Hepatocyte (in vitro differentiated cells): ENCODE results near the gene TAS1R2. TPM values are rescaled to one million over a fixed set of nuclear protein-coding genes. Genes with fewer than 3 reads are reported as not detected.
A peak's percentile ranks its signal among the peaks of the same experiment; 100 is the strongest.

Source experiments
- DNase-seq: peaks from one replicate; pipeline ENCODE4 v3.0.0-alpha.2; 2016; ENCODE audit warnings: low spot score
- H2AFZ ChIP-seq: fragments of 200-600 bp; sonication (generic); 2 replicates; pipeline ENCODE4 v1.6.0; 2016; ENCODE audit warnings: antibody characterized with exemption, mild to moderate bottlenecking
- H3K27ac ChIP-seq: fragments of 200-600 bp; sonication (generic); 2 replicates; pipeline ENCODE4 v1.5.1; 2016; ENCODE audit warnings: mild to moderate bottlenecking
- H3K27me3 ChIP-seq: fragments of 200-600 bp; sonication (generic); 2 replicates; pipeline ENCODE4 v1.6.1; 2016
- H3K36me3 ChIP-seq: fragments of 200-600 bp; sonication (generic); replicated peaks from 2 replicates; pipeline ENCODE4 v1.5.1; 2016; ENCODE audit warnings: low read depth; ENCODE audit not compliant: insufficient read depth
- H3K4me1 ChIP-seq: fragments of 200-600 bp; sonication (generic); 2 replicates; pipeline ENCODE4 v1.5.1; 2016; ENCODE audit warnings: mild to moderate bottlenecking, moderate library complexity; ENCODE audit not compliant: insufficient read depth
- H3K4me2 ChIP-seq: fragments of 200-600 bp; sonication (generic); 2 replicates; pipeline ENCODE4 v1.6.0; 2016
- H3K4me3 ChIP-seq: fragments of 200-600 bp; sonication (generic); 2 replicates; pipeline ENCODE4 v1.5.1; 2016; ENCODE audit warnings: mild to moderate bottlenecking
- H3K79me2 ChIP-seq: fragments of 200-600 bp; sonication (generic); 2 replicates; pipeline ENCODE4 v1.6.0; 2017; ENCODE audit warnings: mild to moderate bottlenecking
- H3K9me2 ChIP-seq: fragments of 200-600 bp; sonication (generic); replicated peaks from 2 replicates; pipeline ENCODE4 v1.6.0; 2017; ENCODE audit warnings: mild to moderate bottlenecking; ENCODE audit not compliant: insufficient read depth
- H3K9me3 ChIP-seq: fragments of 200-600 bp; sonication (generic); 2 replicates; pipeline ENCODE4 v1.5.1; 2016; ENCODE audit warnings: low read depth, mild to moderate bottlenecking
- H4K20me1 ChIP-seq: fragments of 200-600 bp; sonication (generic); 2 replicates; pipeline ENCODE4 v1.6.0; 2016; ENCODE audit warnings: mild to moderate bottlenecking; ENCODE audit not compliant: insufficient read depth, poor library complexity, severe bottlenecking
- CTCF ChIP-seq: fragments of 200-600 bp; sonication (generic); IDR thresholded peaks from 2 replicates; pipeline ENCODE4 v1.5.1; 2016; ENCODE audit warnings: antibody characterized with exemption, mild to moderate bottlenecking; ENCODE audit not compliant: poor library complexity
- EZH2 ChIP-seq: fragments of 200-600 bp; sonication (generic); IDR thresholded peaks from 2 replicates; pipeline ENCODE4 v1.6.1; 2016; ENCODE audit warnings: antibody characterized with exemption, mild to moderate bottlenecking, borderline replicate concordance
- EZH2phosphoT487 ChIP-seq: fragments of 200-600 bp; sonication (generic); IDR thresholded peaks from one replicate; pipeline ENCODE4 v1.6.1; 2018; ENCODE audit warnings: antibody characterized with exemption, mild to moderate bottlenecking, low read depth, moderate library complexity; ENCODE audit not compliant: unreplicated experiment, severe bottlenecking
- WGBS: methylation state at CpG from one replicate; pipeline ENCODE4 v1.1.6; 2016; ENCODE audit warnings: low lambda C conversion rate; ENCODE audit errors: missing lambda C conversion rate; 5-methylcytosine and 5-hydroxymethylcytosine counted together
- polyA plus RNA-seq: library from polyadenylated mRNA; unstranded; fragments of >200 nt; fragmentation: Nextera tagmentation; extraction: Ambion mirVana; gene quantifications from 2 replicates; pipeline ENCODE4 v1.2.1, GENCODE V29; 2016
- total RNA-seq: library from RNA; depleted of rRNA; stranded (reverse); fragments of >200 nt; gene quantifications from 2 replicates; pipeline ENCODE4 v1.2.3, GENCODE V29; 2014

Gene TAS1R2
- total and polyA plus RNA-seq, 2 experiments from 2014 or later, result not detected

GRCh38 chr1:18890706-18891425 lies 31.4 kb upstream of the TAS1R2 start:
- Histone ChIP-seq H2AFZ (no peak overlapping the region), H3K4me3 (no peak overlapping the region), H3K36me3 (no peaks in the 10 kb centered on the region), H3K4me1 (no peaks in the 10 kb centered on the region), H3K4me2 (no peak overlapping the region), H4K20me1 (peaks cover 3% of the 10 kb centered on the region), H3K9me2 (no peaks in the 10 kb centered on the region), H3K79me2 (no peaks in the 10 kb centered on the region), H3K9me3 (no peaks in the 10 kb centered on the region), H3K27me3 (no peaks in the 10 kb centered on the region), H3K27ac (no peak overlapping the region)
- no peak for TF ChIP-seq CTCF
- TF ChIP-seq EZH2phosphoT487, result no peak
- no peak for TF ChIP-seq EZH2
- no peak for DNase-seq
- 83% methylated on average over 6 of the region's 6 CpGs for WGBS

GRCh38 chr1:18886003-18886335 lies 26.5 kb upstream of the TAS1R2 start:
- Histone ChIP-seq H2AFZ (no peak overlapping the region), H3K27me3 (no peaks in the 10 kb centered on the region), H3K4me2 (no peak overlapping the region), H3K9me3 (no peaks in the 10 kb centered on the region), H3K27ac (no peak overlapping the region), H3K4me1 (no peaks in the 10 kb centered on the region), H4K20me1 (no peaks in the 10 kb centered on the region), H3K36me3 (no peaks in the 10 kb centered on the region), H3K4me3 (no peak overlapping the region), H3K79me2 (no peaks in the 10 kb centered on the region), H3K9me2 (no peaks in the 10 kb centered on the region)
- peak; percentile 25 for DNase-seq
- 100% methylated on average over 1 of the region's 1 CpG for WGBS
- TF ChIP-seq EZH2phosphoT487 (no peak), CTCF (no peak), EZH2 (no peak)

GRCh38 chr1:18885311-18886002 lies 26.0 kb upstream of the TAS1R2 start:
- H4K20me1 ChIP-seq, result no peaks in the 10 kb centered on the region
- 94% methylated on average over 17 of the region's 17 CpGs for WGBS
- H3K4me1 ChIP-seq, result no peaks in the 10 kb centered on the region
- no peak for TF ChIP-seq CTCF
- TF ChIP-seq EZH2, result no peak
- no peak for TF ChIP-seq EZH2phosphoT487
- no peak overlapping the region for H3K27ac ChIP-seq
- H3K9me2 ChIP-seq, result no peaks in the 10 kb centered on the region
- H2AFZ ChIP-seq, result no peak overlapping the region
- H3K27me3 ChIP-seq, result no peaks in the 10 kb centered on the region
- DNase-seq, result no peak
- H3K79me2 ChIP-seq, result no peaks in the 10 kb centered on the region
- H3K4me3 ChIP-seq, result no peak overlapping the region
- no peaks in the 10 kb centered on the region for H3K36me3 ChIP-seq
- H3K9me3 ChIP-seq, result no peaks in the 10 kb centered on the region
- H3K4me2 ChIP-seq, result no peak overlapping the region
